ENCODE data around the gene TMEM250. TPM values are rescaled to one million over a fixed set of nuclear protein-coding genes. Genes with fewer than 3 reads are reported as not detected.
"Not testable (repeated sequence)": the region's sequence is repeated elsewhere in the genome, so short reads cannot be mapped to it uniquely, and the experiment has no call there.

Gene TMEM250
- total and polyA plus RNA-seq, 3 donors from 2014 or later, result 29.4 to 73.0 (median 57.8) TPM

DNA sequence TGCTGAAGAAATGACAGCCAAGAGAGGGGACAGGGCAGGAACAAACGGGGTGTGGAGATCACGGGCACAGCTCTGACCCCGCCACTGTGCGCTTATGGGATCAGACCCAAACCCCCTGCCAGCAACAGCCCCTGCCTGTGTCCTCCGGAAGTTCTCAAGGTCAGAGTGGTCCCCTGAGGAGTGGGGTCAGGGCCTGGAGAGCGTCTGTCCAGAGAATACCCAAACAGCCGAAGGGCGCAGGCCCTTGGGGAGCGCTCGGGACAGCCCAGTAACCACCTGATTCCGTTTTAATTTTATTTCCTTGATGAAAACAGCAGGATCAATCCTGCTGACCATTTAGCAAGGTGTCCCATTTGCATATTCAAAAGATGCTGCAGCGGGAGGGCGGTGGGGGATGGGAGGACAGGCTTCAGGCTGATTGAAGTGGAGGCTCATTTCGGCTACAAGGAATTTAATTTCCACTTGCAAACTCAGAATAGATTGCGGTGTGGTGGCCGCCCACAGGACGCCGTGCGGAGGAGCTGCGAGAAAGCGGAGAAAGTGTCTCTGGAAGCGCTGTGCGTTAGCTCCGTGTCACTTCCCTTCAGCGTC is 32.6 kb upstream of the TMEM250 start:
- Histone ChIP-seq H3K9me3 (no peaks in the 10 kb centered on the region), H3K36me3 (ENCODE audit: low read depth, missing control alignments) (no peaks in the 10 kb centered on the region), H3K27me3 (no peaks in the 10 kb centered on the region), H3K27ac (no peak overlapping the region), H3K4me1 (no peaks in the 10 kb centered on the region), H3K4me3 (no peak overlapping the region)
- 61 to 74% methylated on average over 25 of the region's 25 CpGs for WGBS, 2 donors
- DNase-seq, result no peak
- TF ChIP-seq, protein P1, sequence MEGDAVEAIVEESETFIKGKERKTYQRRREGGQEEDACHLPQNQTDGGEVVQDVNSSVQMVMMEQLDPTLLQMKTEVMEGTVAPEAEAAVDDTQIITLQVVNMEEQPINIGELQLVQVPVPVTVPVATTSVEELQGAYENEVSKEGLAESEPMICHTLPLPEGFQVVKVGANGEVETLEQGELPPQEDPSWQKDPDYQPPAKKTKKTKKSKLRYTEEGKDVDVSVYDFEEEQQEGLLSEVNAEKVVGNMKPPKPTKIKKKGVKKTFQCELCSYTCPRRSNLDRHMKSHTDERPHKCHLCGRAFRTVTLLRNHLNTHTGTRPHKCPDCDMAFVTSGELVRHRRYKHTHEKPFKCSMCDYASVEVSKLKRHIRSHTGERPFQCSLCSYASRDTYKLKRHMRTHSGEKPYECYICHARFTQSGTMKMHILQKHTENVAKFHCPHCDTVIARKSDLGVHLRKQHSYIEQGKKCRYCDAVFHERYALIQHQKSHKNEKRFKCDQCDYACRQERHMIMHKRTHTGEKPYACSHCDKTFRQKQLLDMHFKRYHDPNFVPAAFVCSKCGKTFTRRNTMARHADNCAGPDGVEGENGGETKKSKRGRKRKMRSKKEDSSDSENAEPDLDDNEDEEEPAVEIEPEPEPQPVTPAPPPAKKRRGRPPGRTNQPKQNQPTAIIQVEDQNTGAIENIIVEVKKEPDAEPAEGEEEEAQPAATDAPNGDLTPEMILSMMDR (IDR thresholded peaks at IDR 0.05), result no peak
- TF ChIP-seq POLR2A (IDR thresholded peaks at IDR 0.05), result no peak
- intact Hi-C loops (cut with DNase I; ENCODE audit: low total_unique reads), result no loop called here

DNA sequence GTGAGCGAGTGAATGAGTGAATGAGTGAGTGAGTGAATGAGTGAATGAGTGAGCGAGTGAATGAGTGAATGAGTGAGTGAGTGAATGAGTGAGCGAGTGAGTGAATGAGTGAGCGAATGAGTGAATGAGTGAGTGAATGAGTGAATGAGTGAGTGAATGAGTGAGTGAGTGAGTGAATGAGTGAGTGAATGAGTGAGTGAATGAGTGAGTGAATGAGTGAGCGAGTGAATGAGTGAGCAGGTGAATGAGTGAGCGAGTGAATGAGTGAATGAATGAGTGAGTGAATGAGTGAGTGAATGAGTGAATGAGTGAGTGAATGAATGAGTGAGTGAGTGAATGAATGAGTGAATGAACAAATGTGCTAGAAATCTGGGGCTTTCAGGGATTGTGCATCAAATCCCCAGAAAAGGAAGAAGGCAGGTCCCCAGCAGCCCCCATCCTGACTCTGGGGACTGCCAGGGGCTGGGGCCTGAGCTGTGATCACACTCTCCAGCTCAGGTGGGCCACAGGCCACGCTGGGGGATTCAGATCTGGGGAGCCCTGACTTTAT is 32.1 kb upstream of the TMEM250 start:
- H3K27ac ChIP-seq; H3K4me3 ChIP-seq; H3K9me3 ChIP-seq; H3K4me1 ChIP-seq; H3K27me3 ChIP-seq; intact Hi-C loops (cut with DNase I; ENCODE audit: low total_unique reads); H3K36me3 ChIP-seq (ENCODE audit: low read depth, missing control alignments); DNase-seq: not testable (repeated sequence)
- WGBS, 2 donors, result 85 to 91% methylated on average over 6 to 7 of the region's 7 CpGs

DNA sequence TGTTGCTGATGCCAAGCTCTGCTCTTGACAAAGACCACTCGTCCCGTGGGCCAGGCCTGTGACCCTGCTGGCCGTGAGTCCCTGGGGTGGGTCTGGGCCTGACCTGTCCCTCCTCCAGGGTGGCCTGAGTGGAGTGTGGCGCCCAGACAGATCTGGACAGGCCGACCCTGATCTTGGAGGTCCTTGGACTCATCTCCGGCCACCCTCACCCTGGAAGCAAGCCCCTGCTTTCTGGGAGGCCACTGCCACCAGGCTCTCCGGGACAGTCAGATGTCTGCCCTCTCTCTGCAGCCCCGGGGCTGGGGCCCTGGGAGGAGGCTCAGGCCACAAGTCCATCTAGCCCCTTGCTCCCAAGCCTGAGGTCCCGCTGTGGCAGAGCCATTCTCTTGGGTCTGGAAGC is 31.2 kb upstream of the TMEM250 start:
- Histone ChIP-seq H3K4me1 (no peaks in the 10 kb centered on the region), H3K4me3 (no peak overlapping the region), H3K27me3 (no peaks in the 10 kb centered on the region), H3K27ac (no peak overlapping the region), H3K36me3 (ENCODE audit: low read depth, missing control alignments) (no peaks in the 10 kb centered on the region), H3K9me3 (no peaks in the 10 kb centered on the region)
- intact Hi-C loops (cut with DNase I; ENCODE audit: low total_unique reads), result no loop called here
- 90 to 95% methylated on average over 2 to 9 of the region's 9 CpGs for WGBS, 2 donors
- TF ChIP-seq, protein P1 (IDR thresholded peaks at IDR 0.05), result no peak
- TF ChIP-seq POLR2A (IDR thresholded peaks at IDR 0.05), result no peak
- DNase-seq, result no peak

DNA sequence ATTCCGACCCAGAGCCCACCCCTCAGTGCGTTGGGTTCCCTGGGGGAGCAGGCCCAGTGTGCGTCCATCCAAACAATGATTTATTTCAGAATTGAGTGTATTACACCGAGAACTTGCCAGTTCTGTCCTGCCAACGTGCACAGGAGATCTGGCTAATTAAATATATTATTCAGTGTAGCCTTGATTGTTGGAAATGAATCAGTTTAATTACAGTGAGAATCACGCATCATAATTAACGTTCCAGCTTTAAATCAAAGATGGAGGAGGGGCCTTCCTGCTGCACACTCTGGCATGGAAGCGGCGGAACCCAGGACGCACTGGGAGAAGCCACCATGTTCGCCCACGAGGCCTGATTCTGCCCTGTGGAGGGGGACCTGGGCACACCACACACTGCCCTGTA is 30.7 kb upstream of the TMEM250 start:
- no peak for DNase-seq
- Histone ChIP-seq H3K36me3 (ENCODE audit: low read depth, missing control alignments) (no peaks in the 10 kb centered on the region), H3K9me3 (no peaks in the 10 kb centered on the region), H3K27ac (no peak overlapping the region), H3K27me3 (no peaks in the 10 kb centered on the region), H3K4me3 (no peak overlapping the region), H3K4me1 (no peaks in the 10 kb centered on the region)
- intact Hi-C loops (cut with DNase I; ENCODE audit: low total_unique reads), result no loop called here
- WGBS, 2 donors, result 81 to 95% methylated on average over 8 to 11 of the region's 12 CpGs
- TF ChIP-seq POLR2A (IDR thresholded peaks at IDR 0.05), result no peak
- TF ChIP-seq, protein P1 (IDR thresholded peaks at IDR 0.05), result no peak

DNA sequence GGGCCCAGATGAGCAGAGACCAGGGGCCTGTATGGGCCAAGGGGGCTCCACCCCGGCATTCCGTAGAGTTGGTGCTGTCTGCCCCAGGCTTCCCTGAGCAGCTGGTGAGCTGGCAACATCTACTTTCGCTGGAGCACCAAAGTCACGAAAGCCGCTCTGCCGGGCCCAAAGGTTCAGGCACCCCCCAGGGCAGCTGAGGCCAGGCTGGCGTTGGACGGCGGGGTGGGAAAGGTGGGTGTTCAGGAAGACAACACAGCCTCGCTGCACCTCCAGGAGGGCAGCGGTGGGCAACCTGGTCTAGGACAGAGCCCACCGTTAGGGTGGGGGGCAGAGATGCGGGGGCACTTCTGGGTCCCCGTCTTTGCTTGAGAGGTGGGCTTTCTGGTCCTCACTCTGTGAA is 30.1 kb upstream of the TMEM250 start:
- no peaks in the 10 kb centered on the region for H3K4me1 ChIP-seq
- no peak overlapping the region for H3K27ac ChIP-seq
- no peaks in the 10 kb centered on the region for H3K9me3 ChIP-seq
- TF ChIP-seq POLR2A (IDR thresholded peaks at IDR 0.05), result no peak
- no peaks in the 10 kb centered on the region for H3K36me3 ChIP-seq (ENCODE audit: low read depth, missing control alignments)
- DNase-seq, result no peak
- intact Hi-C loops (cut with DNase I; ENCODE audit: low total_unique reads), result no loop called here
- no peak overlapping the region for H3K4me3 ChIP-seq
- WGBS, 2 donors, result 85 to 89% methylated on average over 9 to 14 of the region's 14 CpGs
- no peaks in the 10 kb centered on the region for H3K27me3 ChIP-seq

Measured in testis (tissue), 3 donors.